ENCODE results near the gene HS1BP3. TPM values are rescaled to one million over a fixed set of nuclear protein-coding genes. Genes with fewer than 3 reads are reported as not detected.

HS1BP3 gene
- total and polyA plus RNA-seq, 2 of the 13 experiments (the other 11 are each of a cell fraction or from before 2014, with no cell fraction given), result 15.2 to 22.0 TPM

- H3K4me2 ChIP-seq (ENCODE audit: low read depth, low read length), result no peak overlapping the region
- no peak for TF ChIP-seq ZNF430 (CRISPR knock-in tag; IDR thresholded peaks at IDR 0.05)
- no peak for TF ChIP-seq ZNF432 (CRISPR knock-in tag; IDR thresholded peaks at IDR 0.05; ENCODE audit: borderline replicate concordance)
- TF ChIP-seq KLF16 (CRISPR knock-in tag; IDR thresholded peaks at IDR 0.05), result no peak
- TF ChIP-seq CSRNP2 (CRISPR knock-in tag; conservative IDR thresholded peaks at IDR 0.05; ENCODE audit: low read depth), result no peak
- no peak for TF ChIP-seq NR0B2 (CRISPR knock-in tag; IDR thresholded peaks at IDR 0.05)
- H3K27me3 ChIP-seq (ENCODE audit: control insufficient read depth in 1 of 2, insufficient read depth in 2 of 2, low read length in 2 of 2), result peaks cover 11 to 12% of the 10 kb centered on the region in 2 experiments; a peak in 4 of 5 replicates
- no peak for ATAC-seq
- no peaks in the 10 kb centered on the region for H4K20me1 ChIP-seq (ENCODE audit: insufficient read depth, low read length)
- no peak overlapping the region for H3K9ac ChIP-seq (ENCODE audit: insufficient read depth, low read depth, low read length)
- no TSS peak for BruUV-seq (replicated peaks)
- H3K4me1 ChIP-seq (ENCODE audit: insufficient read depth, low read length), result peaks cover 41% of the 10 kb centered on the region
- no peak overlapping the region for H2AFZ ChIP-seq (ENCODE audit: low read length)
- in situ Hi-C loops (cut with HindIII; ENCODE audit: extremely low pct_ligation_motif_present, low pct_unique_long_range_greater_than_20kb) (loop anchor here (10.0 to 25.0 kb wide), 2 partner anchors 293 to 495 kb away; no protein-coding TSS in a partner anchor), intact Hi-C loops (cut with micrococcal nuclease; ENCODE audit: unreplicated experiment) (loop anchor here (10.0 kb wide), 1 partner anchor 645 kb away; no protein-coding TSS in a partner anchor)
- FAIRE-seq, result no peak
- CTCF ChIA-PET (ENCODE audit: low intra/inter-chr PET ratio, low total read pairs), result no interaction called here
- no peaks in the 10 kb centered on the region for H3K9me3 ChIP-seq (ENCODE audit: low read length)
- POLR2A ChIA-PET, result interaction anchor here (4.2 kb wide), 1 partner anchor 20 kb away, joined by 44 read pairs; the partner anchor contains the start of gene HS1BP3
- H3K27ac ChIP-seq (ENCODE audit: extremely low read length, insufficient read depth, low read length), result no peak overlapping the region
- peaks cover 0 to 7% of the 10 kb centered on the region in 2 experiments; a peak in 2 of 5 replicates for H3K36me3 ChIP-seq (replicated peaks in 1 of 2; ENCODE audit: control insufficient read depth in 1 of 2, insufficient read depth in 2 of 2, low read length in 2 of 2)
- DNase-seq (ENCODE audit: low spot score), result no peak
- H3K79me2 ChIP-seq (ENCODE audit: insufficient read depth, low read length), result peaks cover 17% of the 10 kb centered on the region
- WGBS (ENCODE audit: low lambda C conversion rate), result 96% methylated on average over 40 of the region's 45 CpGs
- H3K4me3 ChIP-seq (replicated peaks in 1 of 3; ENCODE audit: insufficient read depth in 1 of 3, low read depth in 2 of 3, low read length in 3 of 3), result no peak overlapping the region
These were observed 18.8 kb upstream of the HS1BP3 start for GRCh38 chr2:20669562-20670314.

Data from HepG2 (cell line).